OCI-LY3 (cell line): ENCODE results near the gene RFTN1.

ENCODE experiments used
- H2AFZ ChIP-seq: fragments of 200-600, 300-600 bp; shearing (Covaris generic); 2 replicates; pipeline ENCODE4 v1.6.0; 2014; ENCODE audit warnings: antibody characterized with exemption, low read depth, low read length
- H3K27ac ChIP-seq: fragments of 200-600, 300-600 bp; sonication (generic); 2 replicates; pipeline ENCODE4 v1.5.1; 2014; ENCODE audit warnings: mild to moderate bottlenecking, low read length, moderate library complexity, mixed read lengths
- H3K27me3 ChIP-seq: fragments of 200-600, 300-600 bp; sonication (generic); 2 replicates; pipeline ENCODE4 v1.6.1; 2014; ENCODE audit warnings: low read depth, low read length, mixed read lengths
- H3K36me3 ChIP-seq: fragments of 200-600, 300-600 bp; sonication (generic); replicated peaks from 2 replicates; pipeline ENCODE3; 2014; ENCODE audit warnings: low read depth, low read length, mixed read lengths
- H3K4me1 ChIP-seq: fragments of 300-600, 200-600 bp; sonication (generic); 2 replicates; pipeline ENCODE4 v1.6.1; 2014; ENCODE audit warnings: low read length, mixed read lengths
- H3K4me2 ChIP-seq: fragments of 200-600, 300-600 bp; sonication (generic); 2 replicates; pipeline ENCODE4 v1.6.1; 2014; ENCODE audit warnings: low read length, mixed read lengths
- H3K4me3 ChIP-seq: fragments of 300-600, 200-600 bp; sonication (generic); 2 replicates; pipeline ENCODE4 v1.5.1; 2014; ENCODE audit warnings: antibody characterized with exemption, mild to moderate bottlenecking, low read length, moderate library complexity
- H3K79me2 ChIP-seq: fragments of 300-600, 200-600 bp; shearing (Covaris generic); 2 replicates; pipeline ENCODE4 v1.6.1; 2014; ENCODE audit warnings: mild to moderate bottlenecking, low read length, mixed read lengths
- H3K9ac ChIP-seq: fragments of 300-600, 200-600 bp; shearing (Covaris generic); 2 replicates; pipeline ENCODE4 v1.6.0; 2014; ENCODE audit warnings: mild to moderate bottlenecking, low read length, moderate library complexity
- H3K9me3 ChIP-seq: fragments of 200-600, 300-600 bp; shearing (Covaris generic); 2 replicates; pipeline ENCODE4 v1.6.1; 2014; ENCODE audit warnings: low read length, mixed read lengths; ENCODE audit not compliant: insufficient read depth
- H4K20me1 ChIP-seq: fragments of 200-600, 300-600 bp; sonication (generic); 2 replicates; pipeline ENCODE4 v1.6.1; 2016; ENCODE audit warnings: low read length, mixed read lengths; ENCODE audit not compliant: insufficient read depth
- CTCF ChIP-seq: fragments of 200-600, 300-600 bp; sonication (generic); IDR thresholded peaks from 2 replicates; pipeline ENCODE4 v1.5.1; 2014; ENCODE audit warnings: antibody characterized with exemption, low read length, low read depth
- EZH2phosphoT487 ChIP-seq: fragments of 200-600 bp; shearing (Covaris generic); IDR thresholded peaks from 2 replicates; pipeline ENCODE4 v1.6.1; 2018; ENCODE audit warnings: antibody characterized with exemption, mixed run types, low read depth

Gene RFTN1

DNA sequence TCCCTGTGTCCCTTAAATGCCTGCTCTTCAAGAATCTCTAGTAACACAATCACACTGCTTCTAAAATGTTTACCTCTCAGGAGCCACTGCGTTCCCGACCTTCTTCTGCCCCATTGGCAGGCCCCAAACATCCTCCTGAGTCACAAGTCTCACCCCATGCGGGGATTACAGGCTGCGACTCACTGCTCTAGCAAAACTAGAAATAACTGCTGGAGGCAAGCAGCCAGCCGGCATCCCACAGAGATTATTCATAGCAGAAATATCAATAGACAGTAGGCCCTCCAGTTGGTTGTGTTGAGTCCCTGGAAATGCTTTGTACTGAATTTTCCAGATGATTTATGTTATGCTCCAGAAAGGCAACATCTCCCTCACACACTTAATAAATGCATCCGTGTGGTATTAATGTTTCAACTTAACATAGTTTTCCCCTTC lies 64.8 kb downstream of the RFTN1 start:
- Histone ChIP-seq H3K4me3 (no peak overlapping the region), H3K4me2 (no peak overlapping the region), H2AFZ (no peak overlapping the region), H3K36me3 (peaks cover 74% of the 10 kb centered on the region), H3K27ac (no peak overlapping the region), H3K9ac (no peak overlapping the region), H4K20me1 (peaks cover 97% of the 10 kb centered on the region), H3K27me3 (no peaks in the 10 kb centered on the region), H3K4me1 (no peaks in the 10 kb centered on the region), H3K9me3 (no peaks in the 10 kb centered on the region), H3K79me2 (peaks cover 93% of the 10 kb centered on the region)
- no peak for TF ChIP-seq EZH2phosphoT487
- TF ChIP-seq CTCF: no peak

- TF ChIP-seq CTCF: no peak
- no peak for TF ChIP-seq EZH2phosphoT487
- Histone ChIP-seq H3K4me2 (no peak overlapping the region), H2AFZ (no peak overlapping the region), H3K9me3 (no peaks in the 10 kb centered on the region), H3K27me3 (no peaks in the 10 kb centered on the region), H3K4me3 (no peak overlapping the region), H3K9ac (no peak overlapping the region), H4K20me1 (peaks cover 97% of the 10 kb centered on the region), H3K27ac (no peak overlapping the region), H3K36me3 (peaks cover 71% of the 10 kb centered on the region), H3K79me2 (peaks cover 96% of the 10 kb centered on the region), H3K4me1 (no peaks in the 10 kb centered on the region)
Measured at GRCh38 chr3:16447135-16447534, 66.4 kb downstream of the RFTN1 start.

DNA sequence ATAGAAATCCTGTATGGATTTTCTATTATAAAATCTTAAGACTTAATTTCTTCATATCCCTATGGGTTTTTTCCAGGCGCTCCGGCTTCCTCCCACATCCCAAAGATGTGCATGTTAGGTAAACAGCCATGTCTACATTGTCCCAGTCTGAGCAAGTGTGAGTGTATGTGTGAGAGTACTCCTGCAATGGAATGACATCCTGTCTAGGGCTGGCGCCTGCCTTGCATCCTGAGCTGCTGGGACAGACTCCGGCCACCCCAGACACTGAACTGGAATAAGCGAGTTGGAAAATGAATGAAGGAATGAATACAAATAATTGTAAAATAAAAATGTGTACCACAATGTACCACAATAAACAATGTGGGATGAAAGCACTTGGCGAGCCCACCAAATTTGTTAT lies 69.2 kb downstream of the RFTN1 start:
- Histone ChIP-seq H2AFZ (no peak overlapping the region), H3K9ac (no peak overlapping the region), H3K4me2 (no peak overlapping the region), H3K27me3 (no peaks in the 10 kb centered on the region), H3K9me3 (no peaks in the 10 kb centered on the region), H3K4me1 (no peaks in the 10 kb centered on the region), H3K79me2 (peaks cover 91% of the 10 kb centered on the region), H4K20me1 (peaks cover 97% of the 10 kb centered on the region), H3K27ac (no peak overlapping the region), H3K4me3 (no peak overlapping the region), H3K36me3 (peaks cover 58% of the 10 kb centered on the region)
- TF ChIP-seq EZH2phosphoT487: no peak
- TF ChIP-seq CTCF: no peak

- no peak overlapping the region for H3K4me2 ChIP-seq
- H3K79me2 ChIP-seq: peaks cover 87% of the 10 kb centered on the region
- no peaks in the 10 kb centered on the region for H3K27me3 ChIP-seq
- peaks cover 97% of the 10 kb centered on the region for H4K20me1 ChIP-seq
- TF ChIP-seq CTCF (no peak), EZH2phosphoT487 (no peak)
- no peak overlapping the region for H3K4me3 ChIP-seq
- no peaks in the 10 kb centered on the region for H3K4me1 ChIP-seq
- peaks cover 55% of the 10 kb centered on the region for H3K36me3 ChIP-seq
- H2AFZ ChIP-seq: no peak overlapping the region
- no peak overlapping the region for H3K9ac ChIP-seq
- H3K9me3 ChIP-seq: no peaks in the 10 kb centered on the region
- H3K27ac ChIP-seq: no peak overlapping the region
Measured at GRCh38 chr3:16442730-16443129, 70.8 kb downstream of the RFTN1 start.
